ENCODE data around the gene CDK5RAP3.
"Not testable (repeated sequence)": the region's sequence is repeated elsewhere in the genome, so short reads cannot be mapped to it uniquely, and the experiment has no call there.

The CDK5RAP3 gene, protein sequence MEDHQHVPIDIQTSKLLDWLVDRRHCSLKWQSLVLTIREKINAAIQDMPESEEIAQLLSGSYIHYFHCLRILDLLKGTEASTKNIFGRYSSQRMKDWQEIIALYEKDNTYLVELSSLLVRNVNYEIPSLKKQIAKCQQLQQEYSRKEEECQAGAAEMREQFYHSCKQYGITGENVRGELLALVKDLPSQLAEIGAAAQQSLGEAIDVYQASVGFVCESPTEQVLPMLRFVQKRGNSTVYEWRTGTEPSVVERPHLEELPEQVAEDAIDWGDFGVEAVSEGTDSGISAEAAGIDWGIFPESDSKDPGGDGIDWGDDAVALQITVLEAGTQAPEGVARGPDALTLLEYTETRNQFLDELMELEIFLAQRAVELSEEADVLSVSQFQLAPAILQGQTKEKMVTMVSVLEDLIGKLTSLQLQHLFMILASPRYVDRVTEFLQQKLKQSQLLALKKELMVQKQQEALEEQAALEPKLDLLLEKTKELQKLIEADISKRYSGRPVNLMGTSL

DNA sequence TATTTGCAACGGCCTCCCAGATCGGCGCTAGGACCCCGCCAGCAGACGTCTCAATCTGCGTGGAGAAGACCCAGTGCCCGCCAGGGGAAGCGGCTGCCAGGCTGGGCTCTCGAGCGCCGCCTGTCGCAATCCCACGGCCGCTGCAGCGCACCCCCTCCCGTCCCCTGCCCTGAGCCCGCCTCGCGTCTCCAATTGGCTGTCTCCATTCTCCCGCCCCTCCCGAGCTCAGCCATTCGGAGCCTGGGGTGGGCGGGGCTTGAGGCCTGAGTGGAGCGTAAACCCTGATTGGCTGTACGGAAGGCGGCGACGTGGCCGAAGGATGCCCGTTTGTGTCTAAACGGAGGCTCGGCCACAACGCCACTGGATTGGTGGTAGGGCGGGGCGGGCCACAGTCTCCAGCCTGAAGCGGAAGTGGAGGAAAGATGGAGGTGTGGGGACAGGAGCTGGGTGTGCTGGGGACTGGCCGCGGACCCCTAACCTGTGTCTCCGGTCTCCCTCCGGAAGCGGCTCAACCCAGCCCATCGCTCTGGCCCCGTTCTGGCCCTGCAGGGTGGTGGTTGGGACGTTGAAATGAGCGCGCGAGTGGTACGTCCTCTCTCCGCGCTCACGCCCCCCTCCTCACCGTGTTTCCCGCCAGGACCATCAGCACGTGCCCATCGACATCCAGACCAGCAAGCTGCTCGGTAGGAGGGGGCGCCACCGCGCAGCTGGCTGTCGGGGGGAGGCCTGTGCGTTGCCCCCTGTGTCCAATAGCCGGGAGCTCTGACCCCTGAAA lies at the start of gene CDK5RAP3:
CDK5RAP3 (plus strand) TSS at position 389 of the 775 bp plus-strand sequence; CDS start at position 423, 34 bp downstream.
- peak; percentile 99 for DNase-seq

DNA sequence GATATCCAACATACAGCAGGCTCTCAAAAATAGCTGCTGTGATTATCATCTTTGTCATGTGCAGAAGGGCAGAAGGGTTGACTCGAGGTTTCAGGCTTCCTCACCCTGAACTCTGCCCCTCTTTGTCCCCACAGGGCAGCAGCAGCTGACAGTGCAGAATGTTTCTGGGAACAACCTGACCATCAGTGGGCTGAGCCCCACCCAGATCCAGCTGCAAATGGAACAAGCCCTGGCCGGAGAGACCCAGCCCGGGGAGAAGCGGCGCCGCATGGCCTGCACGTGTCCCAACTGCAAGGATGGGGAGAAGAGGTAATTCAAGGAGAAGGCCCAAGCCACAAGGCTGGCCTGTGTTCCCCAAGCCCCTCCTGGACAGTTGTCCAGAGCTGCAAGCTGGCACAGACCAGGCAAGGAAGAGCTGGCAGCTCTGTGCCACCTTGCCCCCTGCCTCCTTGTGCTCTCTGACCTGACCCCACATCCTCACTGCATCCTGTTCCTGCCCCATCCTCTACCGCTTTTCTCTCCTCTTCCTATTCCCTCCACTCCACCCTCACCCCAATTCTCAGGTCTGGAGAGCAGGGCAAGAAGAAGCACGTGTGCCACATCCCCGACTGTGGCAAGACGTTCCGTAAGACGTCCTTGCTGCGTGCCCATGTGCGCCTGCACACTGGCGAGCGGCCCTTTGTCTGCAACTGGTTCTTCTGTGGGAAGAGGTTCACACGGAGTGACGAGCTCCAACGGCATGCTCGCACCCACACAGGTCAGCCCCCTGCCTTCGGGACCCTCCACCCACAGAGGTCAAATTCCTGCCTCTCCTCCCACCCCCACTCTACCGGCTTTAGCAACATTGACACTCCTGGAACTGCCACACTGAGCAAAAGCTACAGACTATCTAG lies 45.9 kb upstream of the CDK5RAP3 start:
- no peak for DNase-seq

GRCh38 chr17:47925678-47925988 lies 45.3 kb upstream of the CDK5RAP3 start:
- no peak for DNase-seq

DNA sequence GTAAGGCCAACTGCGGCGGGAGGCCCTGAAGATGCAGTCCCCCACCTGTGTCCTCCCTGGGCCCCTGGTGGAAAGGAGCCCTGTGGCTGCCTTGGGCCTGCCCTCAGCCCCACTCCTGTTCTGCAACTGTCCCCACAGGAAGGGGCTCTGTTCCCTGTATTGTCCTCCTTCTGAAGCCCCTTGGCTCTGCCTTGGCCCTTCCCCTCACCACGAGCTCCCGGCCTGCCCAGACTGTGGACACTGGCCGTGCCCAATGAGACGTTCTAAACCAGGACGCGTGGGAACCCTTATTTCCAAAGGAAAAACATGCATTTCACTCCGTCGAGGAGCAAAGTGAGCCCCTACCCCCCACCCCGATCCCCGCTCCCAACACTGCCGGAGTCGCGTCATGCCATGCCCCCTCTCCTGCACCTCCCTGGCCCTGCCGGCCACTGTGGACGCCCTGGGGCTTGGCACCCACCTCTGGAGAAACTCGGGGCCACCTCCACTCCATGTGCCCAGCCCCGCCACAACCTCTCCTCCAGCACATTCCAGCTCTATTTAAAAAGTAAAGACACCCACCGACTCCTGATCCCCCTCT lies 43.0 kb upstream of the CDK5RAP3 start:
- DNase-seq: no peak

GRCh38 chr17:47928415-47928814 lies 42.5 kb upstream of the CDK5RAP3 start:
- no peak for DNase-seq

GRCh38 chr17:47929218-47930000 lies 41.5 kb upstream of the CDK5RAP3 start:
- DNase-seq: no peak

- no peak for DNase-seq
Observed at GRCh38 chr17:47931848-47932247, 39.1 kb upstream of the CDK5RAP3 start.

DNA sequence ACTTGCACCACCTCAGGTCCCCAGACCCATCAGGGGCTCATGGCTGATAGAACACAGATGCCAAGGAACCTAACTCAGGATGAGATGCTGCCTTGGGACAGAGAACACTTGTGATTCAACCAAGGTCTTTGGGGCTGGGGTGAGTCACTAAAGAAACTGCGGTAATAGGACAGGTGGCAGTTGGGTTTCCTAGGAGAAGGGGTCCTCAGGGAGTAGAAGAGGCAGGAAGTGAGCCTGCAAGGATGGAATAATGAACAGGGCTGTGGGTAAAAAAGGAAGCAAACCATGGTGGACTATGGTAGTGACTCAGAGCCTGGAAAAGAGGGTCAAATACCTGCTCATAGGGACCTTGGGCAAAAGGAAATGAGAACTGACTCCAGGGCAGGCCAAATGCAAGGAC lies 36.1 kb upstream of the CDK5RAP3 start:
- no peak for DNase-seq

- not testable (repeated sequence) for DNase-seq
Observed at GRCh38 chr17:47935468-47935867, 35.4 kb upstream of the CDK5RAP3 start.

DNA sequence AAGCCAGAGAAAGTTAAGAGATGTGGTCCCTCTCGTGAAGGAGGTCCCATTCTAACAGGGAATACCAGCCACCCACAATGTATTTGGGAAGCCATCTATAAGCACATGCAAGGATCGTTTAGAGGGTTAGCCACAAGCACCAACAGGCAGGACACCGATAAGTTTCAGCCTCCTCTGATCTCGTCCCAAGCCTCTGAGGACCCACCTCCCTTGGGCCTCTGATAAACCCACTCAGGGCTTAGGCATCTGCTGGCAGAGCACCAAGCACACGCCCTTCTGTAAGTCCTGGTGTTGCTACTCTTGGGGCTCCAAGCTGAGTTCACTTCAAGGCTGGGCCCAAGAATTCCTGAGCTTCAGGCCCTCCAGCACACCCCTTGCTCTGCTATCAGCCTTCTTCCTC lies 35.0 kb upstream of the CDK5RAP3 start:
- no peak for DNase-seq

DNA sequence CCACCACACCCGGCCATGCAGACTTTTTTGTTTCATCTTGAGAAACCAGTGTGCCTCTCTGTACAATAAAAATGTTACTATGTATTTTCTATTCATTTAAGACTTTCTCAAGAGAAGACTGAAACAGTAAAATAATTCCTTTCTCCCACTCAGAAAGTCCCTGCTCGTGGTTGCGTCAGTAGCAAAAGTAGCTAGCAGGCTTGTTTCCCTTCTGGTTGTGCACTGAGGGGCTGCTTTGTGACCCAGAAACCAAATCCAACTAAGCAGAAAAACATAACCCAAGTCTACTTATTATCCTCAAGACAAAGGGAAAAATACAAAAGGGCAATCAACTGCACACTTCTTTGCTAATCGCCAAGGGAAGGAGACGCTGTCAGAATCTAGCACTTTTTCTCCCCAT lies 33.0 kb upstream of the CDK5RAP3 start:
- DNase-seq: no peak

DNA sequence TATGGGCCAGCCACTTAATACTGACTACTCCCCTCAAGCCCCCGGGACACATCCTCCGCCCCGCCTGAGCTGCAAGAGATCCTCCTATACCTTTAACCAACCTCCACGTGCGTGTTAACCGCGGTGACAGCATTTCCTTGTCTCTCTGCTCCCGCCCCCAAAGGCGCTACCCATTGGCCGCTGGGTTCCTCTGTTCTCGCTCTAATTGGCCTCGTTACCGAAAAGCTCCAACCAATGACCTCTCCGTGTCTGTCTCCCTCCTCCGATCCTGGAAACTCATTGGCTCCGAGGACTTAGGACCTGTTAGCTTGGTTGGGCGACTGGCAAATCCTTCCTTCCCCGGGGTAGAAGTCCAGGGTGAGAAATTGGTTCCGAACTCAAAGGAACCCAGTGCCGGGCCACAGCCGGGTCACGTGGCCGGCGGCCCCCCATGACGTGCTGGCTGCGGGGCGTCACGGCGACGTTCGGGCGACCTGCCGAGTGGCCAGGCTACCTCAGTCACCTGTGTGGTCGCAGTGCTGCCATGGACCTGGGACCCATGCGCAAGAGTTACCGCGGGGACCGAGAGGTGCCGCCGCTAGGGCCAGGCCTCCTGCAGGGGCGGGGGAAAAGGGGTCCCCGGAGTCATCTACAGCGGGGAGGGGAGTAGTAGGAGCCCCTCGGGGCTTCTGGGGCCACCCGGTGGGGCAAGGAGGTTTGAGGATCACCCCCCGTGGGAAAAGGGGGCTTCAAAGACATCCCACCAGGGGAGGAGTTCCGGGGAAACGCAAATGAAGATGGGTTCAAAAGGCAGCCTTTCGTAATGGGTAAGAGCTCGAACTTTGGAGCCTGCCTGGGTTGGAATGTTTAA lies 29.4 kb upstream of the CDK5RAP3 start, which contains the start of gene PNPO:
PNPO (plus strand) TSS at position 326 of the 850 bp plus-strand sequence; CDS start at position 431, 105 bp downstream.
- DNase-seq: peak; percentile 98

DNA sequence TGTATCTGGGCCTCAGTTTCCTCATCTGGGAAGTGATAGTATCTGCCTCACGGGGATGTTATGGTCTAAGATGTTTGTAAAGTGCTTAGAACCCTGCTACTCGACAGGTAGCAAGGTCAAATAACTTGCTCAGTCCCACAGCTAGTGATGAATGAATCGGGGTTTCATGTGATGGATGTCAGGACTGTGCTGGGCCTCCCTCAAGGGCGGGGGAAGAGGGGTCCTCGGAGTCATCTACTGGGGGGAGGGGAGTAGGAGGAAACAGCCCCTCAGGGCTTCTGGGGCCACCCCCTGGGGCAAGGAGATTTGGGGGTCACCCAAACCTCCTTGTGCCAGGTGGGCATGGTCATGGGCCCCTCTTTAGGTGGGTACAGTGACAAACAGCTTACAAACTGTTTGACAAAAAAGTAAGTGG lies 28.8 kb upstream of the CDK5RAP3 start:
- DNase-seq: no peak

DNA sequence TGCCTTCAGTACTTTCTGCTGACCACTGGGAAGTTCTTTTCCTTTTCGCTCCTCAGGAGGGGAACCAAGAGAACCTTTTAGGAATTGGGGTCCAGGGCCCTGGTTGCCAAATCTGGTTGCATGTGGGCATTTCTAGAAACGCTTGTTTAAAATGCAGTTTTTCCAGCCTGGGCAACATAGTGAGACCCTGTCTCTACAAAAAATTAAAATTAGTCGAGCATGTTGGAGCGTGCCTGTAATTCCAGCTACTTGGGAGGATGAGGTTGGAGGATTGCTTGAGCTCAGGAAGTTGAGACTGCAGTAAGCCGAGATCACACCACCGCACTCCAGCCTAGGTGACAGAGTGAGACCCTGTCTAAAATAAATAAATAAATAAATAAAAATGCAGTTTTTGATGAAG lies 28.3 kb upstream of the CDK5RAP3 start:
- DNase-seq: no peak

DNA sequence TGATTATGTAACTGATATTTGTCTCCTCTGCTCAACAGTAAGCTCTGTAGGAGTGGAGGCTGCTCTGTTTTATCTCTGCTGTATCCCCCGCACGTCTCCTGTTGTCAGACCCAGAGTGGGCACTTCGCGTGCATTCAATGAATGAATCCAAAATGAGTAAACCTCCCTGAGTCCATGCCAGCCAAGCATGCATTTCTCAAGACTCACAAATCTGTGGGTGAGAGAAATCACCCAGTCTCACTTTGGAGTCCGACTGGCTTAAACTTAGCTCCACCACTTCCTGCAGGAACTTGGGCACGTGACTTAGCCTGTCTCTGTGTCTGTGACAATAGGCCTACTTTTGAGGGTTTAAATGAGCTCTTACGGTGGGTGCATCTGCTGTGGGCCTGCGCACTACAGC lies 25.8 kb upstream of the CDK5RAP3 start:
- DNase-seq: no peak

GRCh38 chr17:47945529-47946508 lies 25.1 kb upstream of the CDK5RAP3 start:
- peak; percentile 38 for DNase-seq

- no peak for DNase-seq
Observed at GRCh38 chr17:47946516-47946915, 24.4 kb upstream of the CDK5RAP3 start.

DNA sequence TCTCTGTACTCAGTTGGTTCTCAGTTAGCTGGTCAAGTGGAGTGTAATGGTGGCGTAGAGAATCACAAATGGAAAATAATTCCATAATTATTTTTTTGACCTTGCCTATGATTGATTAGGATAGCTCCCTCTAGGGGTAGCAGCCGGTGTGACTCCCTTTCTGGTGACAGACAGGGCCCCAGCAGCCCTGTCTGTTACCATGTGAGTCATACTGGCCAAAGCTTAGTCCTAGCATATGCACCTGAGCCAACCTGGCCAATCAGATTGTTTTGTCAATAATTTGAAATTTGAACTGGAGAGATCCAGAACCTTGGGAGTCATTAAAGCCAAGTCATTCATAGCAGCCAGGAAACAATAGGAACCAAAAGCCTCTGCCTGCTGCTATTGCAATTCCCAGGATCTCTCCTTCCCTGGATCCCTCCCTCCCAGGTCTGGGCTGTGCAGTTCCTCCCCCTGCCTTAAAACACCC lies 23.9 kb upstream of the CDK5RAP3 start:
- peak; percentile 54 for DNase-seq

DNA sequence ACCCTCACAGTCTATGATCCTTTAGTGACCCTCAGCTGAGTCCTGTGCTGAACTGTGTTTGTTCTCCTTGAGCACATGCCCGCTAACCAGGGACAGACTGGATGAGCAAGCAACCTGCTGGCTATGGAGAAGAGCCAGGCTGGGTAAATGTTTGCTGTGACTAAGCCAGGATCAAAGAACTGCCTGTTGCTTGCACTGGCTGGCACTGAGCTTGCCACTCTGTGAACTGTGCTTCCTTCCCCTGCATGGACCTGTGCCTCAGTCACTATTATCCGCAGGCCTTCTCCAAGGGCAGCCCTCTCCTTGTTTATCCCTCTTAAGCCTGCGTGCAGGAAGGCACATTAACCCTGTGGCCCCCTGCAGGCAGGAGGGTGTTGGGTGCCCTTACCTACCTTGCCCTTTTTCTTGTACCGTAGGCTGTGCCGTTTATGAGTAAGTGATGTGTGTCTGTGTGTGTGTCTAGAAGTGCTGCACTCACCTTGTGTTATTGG lies 22.2 kb upstream of the CDK5RAP3 start:
- no peak for DNase-seq

Measured in midbrain (tissue), 1 donor.